IMR-90 (cell line): ENCODE data around the gene VTCN1. TPM values are rescaled to one million over a fixed set of nuclear protein-coding genes. Genes with fewer than 3 reads are reported as not detected.

Experiments used
- ATAC-seq: fragments of 200-7000 bp; cut with Tn5 transposase; 2 replicates; pipeline ENCODE4 v1.9.1; 2020; ENCODE audit warnings: low read depth, mild to moderate bottlenecking, moderate library complexity
- BruUV-seq: library from RNA; stranded (reverse); fragments of 400-500 nt; replicated peaks from 2 replicates; lab custom pipeline; 2021; lab: Mats Ljungman, UMichigan
- CTCF ChIA-PET: fragments of 300-600 bp; formaldehyde crosslinking; extraction: SDS; loops from one replicate; lab custom pipeline; 2021; ENCODE audit warnings: antibody characterized with exemption; lab: Yijun Ruan, JAX
- POLR2A ChIA-PET: fragments of 300-600 bp; sonication (Branson Sonifier 250); formaldehyde crosslinking; loops from one replicate; lab custom pipeline; 2022; ENCODE audit warnings: antibody characterized with exemption; ENCODE audit not compliant: unreplicated experiment; lab: Charles Lee
- DNase-seq: peaks from one replicate; pipeline ENCODE4 v3.0.0; 2013
- H2AFZ ChIP-seq: replicated peaks from 2 replicates; pipeline ENCODE3; 2013; ENCODE audit warnings: low read length, mild to moderate bottlenecking; ENCODE audit not compliant: poor library complexity
- H2AK5ac ChIP-seq: 2 replicates; pipeline ENCODE4 v1.6.1; 2013; ENCODE audit warnings: low read depth, low read length, inconsistent platforms
- H2AK9ac ChIP-seq: replicated peaks from 2 replicates; pipeline ENCODE3; 2013; ENCODE audit warnings: mild to moderate bottlenecking, low read depth, low read length, moderate library complexity; ENCODE audit not compliant: poor library complexity
- H2BK120ac ChIP-seq: 2 replicates; pipeline ENCODE4 v1.6.1; 2013; ENCODE audit warnings: low read depth, low read length, inconsistent platforms
- H2BK15ac ChIP-seq: 3 replicates; pipeline ENCODE4 v1.6.1; 2013; ENCODE audit warnings: low read depth, low read length, inconsistent platforms
- H2BK20ac ChIP-seq: 2 replicates; pipeline ENCODE4 v1.6.1; 2013; ENCODE audit warnings: low read depth, mild to moderate bottlenecking, inconsistent platforms, low read length, moderate library complexity
- H2BK5ac ChIP-seq: 2 replicates; pipeline ENCODE4 v1.6.1; 2013; ENCODE audit warnings: mild to moderate bottlenecking, low read depth, low read length, inconsistent platforms; ENCODE audit not compliant: poor library complexity, severe bottlenecking
- H3K14ac ChIP-seq: replicated peaks from 2 replicates; pipeline ENCODE4 v1.6.1; 2013; ENCODE audit warnings: low read depth, low read length, inconsistent platforms
- H3K18ac ChIP-seq: 2 replicates; pipeline ENCODE4 v1.6.1; 2013; ENCODE audit warnings: low read depth, low read length, control low read depth
- H3K23ac ChIP-seq: 2 replicates; pipeline ENCODE4 v1.6.1; 2013; ENCODE audit warnings: low read depth, low read length, inconsistent platforms
- H3K27ac ChIP-seq: 2 replicates; pipeline ENCODE4 v1.5.1; 2013; ENCODE audit warnings: mild to moderate bottlenecking, control low read depth, low read length; ENCODE audit not compliant: insufficient read depth
- H3K27me3 ChIP-seq: 2 replicates; pipeline ENCODE4 v1.6.1; 2013; ENCODE audit warnings: low read length; ENCODE audit not compliant: control insufficient read depth, insufficient read depth
- H3K36me3 ChIP-seq: 2 replicates; pipeline ENCODE4 v1.6.1; 2013; ENCODE audit warnings: low read length, mixed read lengths; ENCODE audit not compliant: control insufficient read depth, insufficient read depth
- H3K4ac ChIP-seq: 2 replicates; pipeline ENCODE4 v1.6.1; 2013; ENCODE audit warnings: low read depth, low read length, inconsistent platforms
- H3K4me1 ChIP-seq: 2 replicates; pipeline ENCODE4 v1.6.1; 2013; ENCODE audit warnings: low read length, mixed read lengths; ENCODE audit not compliant: control insufficient read depth, insufficient read depth
- H3K4me2 ChIP-seq: 2 replicates; pipeline ENCODE4 v1.6.1; 2013; ENCODE audit warnings: low read depth, mild to moderate bottlenecking, control low read depth, low read length, moderate library complexity
- H3K4me3 ChIP-seq: 2 replicates; pipeline ENCODE4 v1.5.1; 2013; ENCODE audit warnings: low read depth, mild to moderate bottlenecking, control low read depth, low read length, moderate library complexity; ENCODE audit not compliant: insufficient read depth
- H3K56ac ChIP-seq: 2 replicates; pipeline ENCODE4 v1.6.1; 2013; ENCODE audit warnings: low read length, inconsistent platforms; ENCODE audit not compliant: insufficient read depth; ENCODE audit errors: extremely low read depth
- H3K79me1 ChIP-seq, 2 experiments: 2 replicates each; pipeline ENCODE4 v1.6.1; 2013; ENCODE audit warnings: low read length in 2 of 2, inconsistent platforms in 1 of 2, low read depth in 1 of 2
- H3K9ac ChIP-seq: 2 replicates; pipeline ENCODE4 v1.6.1; 2013; ENCODE audit warnings: low read depth, low read length, control low read depth
- H3K9me1 ChIP-seq: 2 replicates; pipeline ENCODE4 v1.6.1; 2013; ENCODE audit warnings: low read length, inconsistent platforms; ENCODE audit not compliant: insufficient read depth
- H3K9me3 ChIP-seq: 2 replicates; pipeline ENCODE4 v1.6.1; 2013; ENCODE audit warnings: low read length; ENCODE audit not compliant: control insufficient read depth, insufficient read depth
- H4K20me1 ChIP-seq: 2 replicates; pipeline ENCODE4 v1.6.1; 2013; ENCODE audit warnings: low read length, inconsistent platforms; ENCODE audit not compliant: insufficient read depth
- H4K5ac ChIP-seq: 2 replicates; pipeline ENCODE4 v1.6.1; 2013; ENCODE audit warnings: mild to moderate bottlenecking, low read depth, low read length, control low read depth
- H4K8ac ChIP-seq, 2 experiments: 2 replicates each; pipeline ENCODE4 v1.6.1; 2013; ENCODE audit warnings: low read depth in 2 of 2, low read length in 2 of 2, control low read depth in 1 of 2, inconsistent platforms in 1 of 2
- H4K91ac ChIP-seq: 2 replicates; pipeline ENCODE4 v1.6.1; 2013; ENCODE audit warnings: low read depth, low read length, inconsistent platforms; ENCODE audit not compliant: insufficient read depth
- BHLHE40 ChIP-seq: fragments of 150-350 bp; IDR thresholded peaks from 2 replicates; pipeline ENCODE4 v1.6.1; 2016; ENCODE audit warnings: mild to moderate bottlenecking, low read depth, low read length
- CEBPB ChIP-seq: IDR thresholded peaks from 2 replicates; pipeline ENCODE4 v1.6.1; 2012; ENCODE audit warnings: low read depth, low read length, improper control_type of control experiment
- CHD1 ChIP-seq: IDR thresholded peaks from 2 replicates; pipeline ENCODE4 v1.6.1; 2012; ENCODE audit warnings: low read depth, low read length, improper control_type of control experiment
- CTCF ChIP-seq: conservative IDR thresholded peaks from 2 replicates; pipeline ENCODE4 v1.5.1; 2012; ENCODE audit warnings: mild to moderate bottlenecking, low read depth, low read length, improper control_type of control experiment
- FOS ChIP-seq: fragments of 150-350 bp; IDR thresholded peaks from 2 replicates; pipeline ENCODE4 v1.6.1; 2016; ENCODE audit warnings: low read depth, low read length
- MAFK ChIP-seq: IDR thresholded peaks from 2 replicates; pipeline ENCODE4 v1.6.1; 2012; ENCODE audit warnings: low read depth, low read length, improper control_type of control experiment
- MAZ ChIP-seq: IDR thresholded peaks from 2 replicates; pipeline ENCODE4 v1.6.1; 2012; ENCODE audit warnings: low read depth, mild to moderate bottlenecking, low read length, improper control_type of control experiment, moderate library complexity, borderline replicate concordance
- MXI1 ChIP-seq: IDR thresholded peaks from 2 replicates; pipeline ENCODE4 v1.6.1; 2012; ENCODE audit warnings: low read depth, mild to moderate bottlenecking, low read length, moderate library complexity, borderline replicate concordance
- NFE2L2 ChIP-seq: fragments of 150-350 bp; IDR thresholded peaks from 2 replicates; pipeline ENCODE4 v1.6.1; 2016; ENCODE audit warnings: low read depth, mild to moderate bottlenecking, low read length
- POLR2A ChIP-seq: IDR thresholded peaks from 2 replicates; pipeline ENCODE4 v1.6.1; 2012; ENCODE audit warnings: mild to moderate bottlenecking, low read depth, low read length
- RAD21 ChIP-seq: IDR thresholded peaks from 2 replicates; pipeline ENCODE4 v1.6.1; 2012; ENCODE audit warnings: low read length, improper control_type of control experiment
- WGBS, 2 experiments: methylation state at CpG; one replicate each; pipeline versions ENCODE4 v1.1.5 to v1.1.7; 2013; ENCODE audit warnings: missing lambda C conversion rate in 2 of 2; ENCODE audit not compliant: insufficient read length in 1 of 2; ENCODE audit errors: extremely low coverage in 2 of 2; 5-methylcytosine and 5-hydroxymethylcytosine counted together
- dilution Hi-C: fragments of 300-500 bp; cut with HindIII; formaldehyde crosslinking; loops from one replicate; pipeline ENCODE4 v1.14.3; 2018; ENCODE audit warnings: low sequenced_read_pairs; ENCODE audit not compliant: unreplicated experiment
- in situ Hi-C: fragments of 300-500 bp; cut with MboI; formaldehyde crosslinking; loops from 3 replicates; pipeline ENCODE4 v1.14.3; 2019; ENCODE audit warnings: low sequenced_read_pairs, inconsistent platforms, mixed read lengths
- intact Hi-C: fragments of 100-400 bp; cut with micrococcal nuclease; formaldehyde crosslinking; loops from 2 replicates; pipeline ENCODE4 v1.10.0; 2022
- polyA plus RNA-seq, 3 experiments: library from polyadenylated mRNA; depleted of rRNA; stranded (reverse); fragments of >200 nt; gene quantifications; 2 replicates each; pipeline ENCODE4 v1.2.3, GENCODE V29; 2012; ENCODE audit warnings: low replicate concordance in 1 of 3
- total RNA-seq: library from RNA; depleted of rRNA; stranded (reverse); fragments of >200 nt; gene quantifications from 2 replicates; pipeline ENCODE4 v1.2.3, GENCODE V29; 2012

Gene VTCN1
- total and polyA plus RNA-seq, 2 of the 4 experiments (the other 2 are of a cell fraction), result not detected

GRCh38 chr1:117093870-117094621 is 116.7 kb downstream of the VTCN1 start:
- DNase-seq (peak; percentile 75), ATAC-seq (peak; percentile 8)
- Histone ChIP-seq H3K27ac (peak overlapping the region; percentile 67), H3K4me2 (peak overlapping the region; percentile 60; the same call in 1 of the 2 replicates), H3K9me3 (no peaks in the 10 kb centered on the region), H3K23ac (peak overlapping the region; percentile 32), H3K14ac (peak overlapping the region; percentile 66), H3K56ac (peak overlapping the region; percentile 49), H2BK120ac (peak overlapping the region; percentile 78), H4K91ac (peak overlapping the region; percentile 87), H3K9me1 (peaks cover 25% of the 10 kb centered on the region), H3K79me1 (peaks cover 0 to 8% of the 10 kb centered on the region in 2 experiments; a peak in 1 of 4 replicates), H3K18ac (peak overlapping the region; percentile 38), H2AK5ac (peak overlapping the region; percentile 90), H4K5ac (peak overlapping the region; percentile 41), H2AK9ac (peak overlapping the region; percentile 79), H3K4me3 (no peak overlapping the region), H2AFZ (no peak overlapping the region), H4K20me1 (peaks cover 3% of the 10 kb centered on the region; the same call in 1 of the 2 replicates), H3K9ac (no peak overlapping the region), H4K8ac (peak overlapping the region; percentile 37 to 87), H2BK5ac (peak overlapping the region; percentile 86), H3K36me3 (no peaks in the 10 kb centered on the region; the same call in 1 of the 2 replicates), H2BK15ac (peak overlapping the region; percentile 26), H3K4me1 (peaks cover 24% of the 10 kb centered on the region), H3K27me3 (no peaks in the 10 kb centered on the region), H3K4ac (peak overlapping the region; percentile 76), H2BK20ac (peak overlapping the region; percentile 84)
- intact Hi-C loops (no loop called here), in situ Hi-C loops (no loop called here), dilution Hi-C loops (no loop called here)
- CTCF ChIA-PET, result interaction anchor here (0.5 to 2.8 kb wide), 12 partner anchors 10 to 191 kb away, joined by 3 to 11 read pairs (median 3); no protein-coding TSS in a partner anchor
- no TSS peak for BruUV-seq
- POLR2A ChIA-PET, result interaction anchor here (0.9 to 1.1 kb wide), 2 partner anchors 19 to 148 kb away, joined by 3 read pairs; no protein-coding TSS in a partner anchor
- 62% methylated on average over 2 of the region's 6 CpGs; no CpG with 5 or more reads in 1 of the 2 experiments for WGBS, 2 experiments
- TF ChIP-seq MAFK (no peak), MXI1 (no peak), CEBPB (no peak), NFE2L2 (no peak), CTCF (peak; percentile 47), FOS (peak; percentile 45; the same call in 1 of the 2 replicates), MAZ (no peak), BHLHE40 (no peak), CHD1 (no peak), RAD21 (peak; percentile 28; the same call in 1 of the 2 replicates), POLR2A (no peak)
